AG04449 (cell line): ENCODE results near the gene SCN5A.

Source experiments
- CTCF ChIA-PET: fragments of 350-600 bp; formaldehyde crosslinking; extraction: SDS; loops from one replicate; lab custom pipeline; 2021; ENCODE audit warnings: antibody characterized with exemption; lab: Yijun Ruan, JAX
- POLR2A ChIA-PET: fragments of 400-600, 350-600 bp; formaldehyde crosslinking; extraction: SDS; loops from one replicate; lab custom pipeline; 2020; ENCODE audit warnings: antibody characterized with exemption, inconsistent platforms; lab: Yijun Ruan, JAX
- DNase-seq: peaks from one replicate; pipeline ENCODE4 v3.0.0-alpha.2; 2010; ENCODE audit warnings: low read depth, low spot score
- H3K4me3 ChIP-seq: 2 replicates; pipeline ENCODE4 v1.5.1; 2011; ENCODE audit warnings: low read depth, mild to moderate bottlenecking, control low read depth, low read length
- CTCF ChIP-seq: IDR thresholded peaks from one replicate; pipeline ENCODE4 v1.5.1; 2011; ENCODE audit warnings: mild to moderate bottlenecking, moderate library complexity, low read length, control low read depth, inconsistent platforms; ENCODE audit not compliant: insufficient read depth; ENCODE audit errors: missing control alignments

The SCN5A gene

GRCh38 chr3:38511546-38511945 lies 137.9 kb downstream of the SCN5A start:
- no peak for TF ChIP-seq CTCF
- no peak for DNase-seq
- ChIA-PET POLR2A (no interaction called here), CTCF (interaction anchor here (1.0 to 6.5 kb wide), 3 partner anchors 10 to 333 kb away, joined by 3 to 119 read pairs (median 7); no protein-coding TSS in a partner anchor)
- H3K4me3 ChIP-seq, result no peak overlapping the region

GRCh38 chr3:38510631-38511030 lies 138.9 kb downstream of the SCN5A start:
- H3K4me3 ChIP-seq, result no peak overlapping the region
- TF ChIP-seq CTCF, result no peak
- POLR2A ChIA-PET, result no interaction called here
- CTCF ChIA-PET, result interaction anchor here (0.8 to 6.5 kb wide), 4 partner anchors 10 to 144 kb away, joined by 3 to 119 read pairs (median 6); no protein-coding TSS in a partner anchor
- DNase-seq, result no peak

- no peak for DNase-seq
- no peak overlapping the region for H3K4me3 ChIP-seq
- CTCF ChIA-PET, result interaction anchor here (2.2 to 6.5 kb wide), 3 partner anchors 11 to 13 kb away, joined by 7 to 119 read pairs (median 13); partner anchors contain the start of gene EXOG
- POLR2A ChIA-PET, result no interaction called here
- TF ChIP-seq CTCF, result no peak
Observed at GRCh38 chr3:38509732-38510131, 139.8 kb downstream of the SCN5A start.

GRCh38 chr3:38507120-38507519 lies 142.4 kb downstream of the SCN5A start:
- no peak overlapping the region for H3K4me3 ChIP-seq
- CTCF ChIA-PET, result interaction anchor here (3.3 to 6.5 kb wide), 2 partner anchors 11 to 14 kb away, joined by 13 to 119 read pairs; partner anchors contain the start of gene EXOG
- TF ChIP-seq CTCF, result no peak
- DNase-seq, result no peak
- POLR2A ChIA-PET, result no interaction called here

- POLR2A ChIA-PET, result interaction anchor here (0.7 kb wide), 1 partner anchor 1203 kb away, joined by 3 read pairs; no protein-coding TSS in a partner anchor
- DNase-seq, result no peak
- CTCF ChIA-PET, result interaction anchor here (1.0 to 6.6 kb wide), 8 partner anchors 13 to 499 kb away, joined by 3 to 37 read pairs (median 4); no protein-coding TSS in a partner anchor
Observed at GRCh38 chr3:38500688-38501417, 148.6 kb downstream of the SCN5A start.

More at GRCh38 chr3:38500688-38501417, 148.6 kb downstream of the SCN5A start:
- no peak for TF ChIP-seq CTCF
- no peak overlapping the region for H3K4me3 ChIP-seq
